Endothelial cell of umbilical vein (primary cell): ENCODE measurements around the gene ATXN7. TPM values are rescaled to one million over a fixed set of nuclear protein-coding genes. Genes with fewer than 3 reads are reported as not detected.

Source experiments
- polyA plus RNA-seq, 4 experiments: library from polyadenylated mRNA; depleted of rRNA in 3 of 4; stranded (reverse) in 3 of 4; unstranded in 1 of 4; fragments of >200 nt; gene quantifications; 2 replicates each; pipeline versions ENCODE4 v1.2.1 to v1.2.3, GENCODE V29; 2011 to 2012; ENCODE audit warnings: missing spikeins in 1 of 4
- small RNA-seq: library from RNA; depleted of rRNA; stranded (forward); fragments of <200 nt; gene quantifications from one replicate; pipeline ENCODE3, GENCODE V24; 2012; ENCODE audit warnings: low replicate concordance, low read depth; ENCODE audit not compliant: insufficient read depth, insufficient read length
- total RNA-seq: library from RNA; stranded (reverse); gene quantifications from 2 replicates; pipeline ENCODE4 v1.2.3, GENCODE V29; 2021

Gene ATXN7
- total and polyA plus RNA-seq, 2 donors (not counting 3 experiments of a cell fraction or from before 2014, with no cell fraction given): 21.2 to 34.7 TPM

Small RNA genes within 50 kb of the gene (small RNA-seq; reads per million reads assigned to genes)
- not detected for gene SCAANT1

Other genes with a start within 250 kb of the ATXN7 start
- not detected in 2 replicates for gene SNTN, start 211.2 kb upstream of the ATXN7 start, total RNA-seq
- gene SNTN, start 211.2 kb upstream of the ATXN7 start, polyA plus RNA-seq: not detected in 2 replicates
- gene C3orf49, start 44.6 kb upstream of the ATXN7 start, total RNA-seq: not detected in 2 replicates
- not detected in 2 replicates for gene C3orf49, start 44.6 kb upstream of the ATXN7 start, polyA plus RNA-seq
- 68.7 and 69.4 TPM in 2 replicates for gene THOC7, start 62 bp upstream of the ATXN7 start, total RNA-seq
- 11.6 and 16.9 TPM in 2 replicates for gene THOC7, start 62 bp upstream of the ATXN7 start, polyA plus RNA-seq
- not detected in 2 replicates for gene SCAANT1, start 48.5 kb downstream of the ATXN7 start, total RNA-seq
- not detected in 2 replicates for gene SCAANT1, start 48.5 kb downstream of the ATXN7 start, polyA plus RNA-seq
- 89.4 and 90.8 TPM in 2 replicates for gene PSMD6, start 159.6 kb downstream of the ATXN7 start, total RNA-seq
- 38.3 and 53.7 TPM in 2 replicates for gene PSMD6, start 159.6 kb downstream of the ATXN7 start, polyA plus RNA-seq